DOHH2 (cell line): ENCODE measurements around the gene NELFB.

Source experiments
- EZH2phosphoT487 ChIP-seq: fragments of 200-600 bp; sonication (generic); IDR thresholded peaks from 2 replicates; pipeline ENCODE4 v1.6.1; 2017; ENCODE audit warnings: borderline replicate concordance, mild to moderate bottlenecking, antibody characterized with exemption, low read length, moderate library complexity, mixed read lengths
- TF ChIP-seq, protein P1 (sequence below): fragments of 200-600 bp; sonication (generic); IDR thresholded peaks from one replicate; pipeline ENCODE4 v1.5.1; 2014; ENCODE audit warnings: antibody characterized with exemption, mild to moderate bottlenecking, low read depth, low read length; ENCODE audit not compliant: poor library complexity, severe bottlenecking

DNA sequence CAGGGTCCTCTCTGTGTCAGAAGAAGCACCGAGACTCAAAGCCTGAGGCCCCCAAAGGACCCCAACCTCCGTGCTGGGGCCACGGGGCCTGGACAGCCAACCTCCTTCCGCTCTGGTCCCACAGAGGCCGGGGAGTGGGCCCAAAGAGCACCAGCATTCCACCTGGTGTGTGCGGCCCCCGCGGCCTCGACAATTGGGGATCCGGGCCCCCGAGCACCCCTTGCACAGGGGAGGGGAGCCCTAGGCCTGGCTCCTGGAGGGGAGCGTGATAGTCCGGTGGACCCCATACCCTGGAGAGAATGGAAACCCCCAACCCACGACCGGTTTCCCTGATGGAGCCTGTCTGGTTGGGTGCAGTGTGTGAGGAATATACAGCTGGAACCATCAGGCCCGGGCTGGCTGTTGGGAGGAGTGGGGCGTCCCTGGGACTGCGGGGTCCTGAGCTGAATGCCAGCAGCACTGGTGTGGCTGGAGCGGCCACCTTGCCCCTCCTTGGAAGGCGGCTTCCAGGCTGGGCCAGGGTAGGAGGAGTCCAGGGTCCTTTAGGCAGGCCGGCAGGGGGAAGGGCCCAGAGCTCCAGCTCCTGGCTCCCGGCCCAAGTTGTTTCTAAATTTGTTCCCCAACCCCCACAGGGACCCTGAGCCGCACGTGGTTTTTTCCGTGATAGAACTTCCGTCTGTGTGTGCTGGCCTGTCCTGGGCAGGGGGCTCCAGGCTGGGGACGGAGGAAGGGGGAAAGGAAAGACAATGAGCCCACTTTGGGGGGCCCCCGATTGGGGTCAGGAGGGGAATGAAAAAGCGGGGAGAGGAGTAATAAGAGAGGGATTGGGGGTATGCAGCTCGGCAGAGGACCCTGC is 21.6 kb downstream of the NELFB start:
- TF ChIP-seq, protein P1, sequence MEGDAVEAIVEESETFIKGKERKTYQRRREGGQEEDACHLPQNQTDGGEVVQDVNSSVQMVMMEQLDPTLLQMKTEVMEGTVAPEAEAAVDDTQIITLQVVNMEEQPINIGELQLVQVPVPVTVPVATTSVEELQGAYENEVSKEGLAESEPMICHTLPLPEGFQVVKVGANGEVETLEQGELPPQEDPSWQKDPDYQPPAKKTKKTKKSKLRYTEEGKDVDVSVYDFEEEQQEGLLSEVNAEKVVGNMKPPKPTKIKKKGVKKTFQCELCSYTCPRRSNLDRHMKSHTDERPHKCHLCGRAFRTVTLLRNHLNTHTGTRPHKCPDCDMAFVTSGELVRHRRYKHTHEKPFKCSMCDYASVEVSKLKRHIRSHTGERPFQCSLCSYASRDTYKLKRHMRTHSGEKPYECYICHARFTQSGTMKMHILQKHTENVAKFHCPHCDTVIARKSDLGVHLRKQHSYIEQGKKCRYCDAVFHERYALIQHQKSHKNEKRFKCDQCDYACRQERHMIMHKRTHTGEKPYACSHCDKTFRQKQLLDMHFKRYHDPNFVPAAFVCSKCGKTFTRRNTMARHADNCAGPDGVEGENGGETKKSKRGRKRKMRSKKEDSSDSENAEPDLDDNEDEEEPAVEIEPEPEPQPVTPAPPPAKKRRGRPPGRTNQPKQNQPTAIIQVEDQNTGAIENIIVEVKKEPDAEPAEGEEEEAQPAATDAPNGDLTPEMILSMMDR: no peak
- TF ChIP-seq EZH2phosphoT487: no peak
